Activated CD8-positive, alpha-beta memory T cell treated with anti-CD3 and anti-CD28 coated beads, Interleukin-2, amount 10 ng/mL, durations not matched to agents 7 days and 5 days (primary cell): ENCODE data around the gene SELENOK. TPM values are rescaled to one million over a fixed set of nuclear protein-coding genes. Genes with fewer than 3 reads are reported as not detected.

Experiments
- ATAC-seq: fragments of 150-1000 bp; cut with Tn5 transposase; one replicate; pipeline ENCODE4 v1.10.0; 2021; ENCODE audit warnings: moderate library complexity
- CTCF ChIA-PET: fragments of 350-600 bp; sonication (Branson Sonifier 250); formaldehyde crosslinking; loops from one replicate; lab custom pipeline; 2021; ENCODE audit warnings: antibody characterized with exemption; lab: Charles Lee
- DNase-seq: peaks from one replicate; pipeline ENCODE4 v3.0.0-alpha.2; 2020
- H3K27ac Mint-ChIP-seq: one replicate; pipeline ENCODE4 v1.8.0; 2021; ENCODE audit warnings: mild to moderate bottlenecking, mixed read lengths
- H3K27me3 Mint-ChIP-seq: one replicate; pipeline ENCODE4 v1.8.0; 2021; ENCODE audit warnings: mixed read lengths
- H3K36me3 Mint-ChIP-seq: one replicate; pipeline ENCODE4 v1.8.0; 2021; ENCODE audit warnings: mild to moderate bottlenecking, mixed read lengths
- H3K4me1 Mint-ChIP-seq: one replicate; pipeline ENCODE4 v1.8.0; 2021; ENCODE audit warnings: mixed read lengths
- H3K4me3 Mint-ChIP-seq: one replicate; pipeline ENCODE4 v1.8.0; 2021; ENCODE audit warnings: mild to moderate bottlenecking, moderate library complexity, mixed read lengths
- H3K9me3 Mint-ChIP-seq: one replicate; pipeline ENCODE4 v1.8.0; 2022; ENCODE audit warnings: low read depth, mixed read lengths
- total RNA-seq, 2 experiments: library from RNA; stranded (reverse); gene quantifications; one replicate each; pipeline ENCODE4 v1.2.3, GENCODE V29; 2021

SELENOK gene
- total RNA-seq, 2 experiments from 2014 or later: 56.5 to 60.0 TPM

- Mint-ChIP-seq H3K27me3 (no peaks in the 10 kb centered on the region), H3K4me3 (no peak overlapping the region), H3K9me3 (no peaks in the 10 kb centered on the region), H3K27ac (no peak overlapping the region), H3K36me3 (peaks cover 35% of the 10 kb centered on the region), H3K4me1 (no peaks in the 10 kb centered on the region)
- ATAC-seq (no peak), DNase-seq (no peak)
- CTCF ChIA-PET: no interaction called here
These were observed 25.7 kb downstream of the SELENOK start for GRCh38 chr3:53865732-53866499.

GRCh38 chr3:53863145-53863544 is 28.5 kb downstream of the SELENOK start:
- DNase-seq (no peak), ATAC-seq (no peak)
- Mint-ChIP-seq H3K36me3 (peaks cover 35% of the 10 kb centered on the region), H3K27ac (no peak overlapping the region), H3K9me3 (no peaks in the 10 kb centered on the region), H3K4me3 (no peak overlapping the region), H3K27me3 (no peaks in the 10 kb centered on the region), H3K4me1 (no peaks in the 10 kb centered on the region)
- CTCF ChIA-PET: interaction anchor here (1.1 kb wide), 1 partner anchor 185 kb away, joined by 3 read pairs; no protein-coding TSS in a partner anchor

- Mint-ChIP-seq H3K4me1 (peaks cover 2% of the 10 kb centered on the region), H3K4me3 (no peak overlapping the region), H3K9me3 (no peaks in the 10 kb centered on the region), H3K36me3 (peaks cover 35% of the 10 kb centered on the region), H3K27ac (no peak overlapping the region), H3K27me3 (no peaks in the 10 kb centered on the region)
- ATAC-seq (no peak), DNase-seq (no peak)
- CTCF ChIA-PET: no interaction called here
These were observed 29.4 kb downstream of the SELENOK start for GRCh38 chr3:53862241-53862640.

DNA sequence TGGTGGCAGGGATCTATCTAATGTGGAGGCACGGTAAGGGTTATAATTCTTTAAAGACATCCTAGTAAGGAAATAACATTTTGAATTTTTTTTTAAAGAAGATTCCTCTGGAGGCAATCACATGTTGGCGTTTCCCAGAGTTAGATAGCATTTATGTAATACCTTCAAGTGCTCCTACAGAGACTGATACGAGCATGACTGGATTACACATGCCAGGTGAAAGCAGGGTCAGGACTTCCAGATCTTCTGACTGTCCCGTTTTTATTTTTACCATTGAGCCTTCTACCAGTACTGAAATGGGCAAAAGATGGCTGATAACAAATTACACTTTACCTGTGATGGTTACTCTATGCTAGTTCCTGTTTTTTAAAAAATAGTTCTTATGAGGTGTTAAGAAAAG is 31.5 kb downstream of the SELENOK start:
- H3K27me3 Mint-ChIP-seq: peaks cover 2% of the 10 kb centered on the region
- H3K36me3 Mint-ChIP-seq: peaks cover 32% of the 10 kb centered on the region
- CTCF ChIA-PET: no interaction called here
- DNase-seq (no peak), ATAC-seq (no peak)
- no peaks in the 10 kb centered on the region for H3K9me3 Mint-ChIP-seq
- peaks cover 7% of the 10 kb centered on the region for H3K4me1 Mint-ChIP-seq
- H3K27ac Mint-ChIP-seq: no peak overlapping the region
- no peak overlapping the region for H3K4me3 Mint-ChIP-seq

GRCh38 chr3:53859178-53859577 is 32.5 kb downstream of the SELENOK start:
- H3K9me3 Mint-ChIP-seq: no peaks in the 10 kb centered on the region
- no peak for DNase-seq
- H3K27ac Mint-ChIP-seq: no peak overlapping the region
- H3K36me3 Mint-ChIP-seq: peaks cover 25% of the 10 kb centered on the region
- H3K4me3 Mint-ChIP-seq: no peak overlapping the region
- H3K4me1 Mint-ChIP-seq: peaks cover 7% of the 10 kb centered on the region
- no peak for ATAC-seq
- CTCF ChIA-PET: no interaction called here
- peaks cover 3% of the 10 kb centered on the region for H3K27me3 Mint-ChIP-seq

- ATAC-seq: no peak
- peaks cover 21% of the 10 kb centered on the region for H3K36me3 Mint-ChIP-seq
- no peak for DNase-seq
- peaks cover 7% of the 10 kb centered on the region for H3K4me1 Mint-ChIP-seq
- no peak overlapping the region for H3K4me3 Mint-ChIP-seq
- H3K9me3 Mint-ChIP-seq: no peaks in the 10 kb centered on the region
- no peak overlapping the region for H3K27ac Mint-ChIP-seq
- H3K27me3 Mint-ChIP-seq: peaks cover 5% of the 10 kb centered on the region
- CTCF ChIA-PET: interaction anchor here (0.8 to 1.4 kb wide), 2 partner anchors 89 to 148 kb away, joined by 3 read pairs; no protein-coding TSS in a partner anchor
These were observed 33.4 kb downstream of the SELENOK start for GRCh38 chr3:53858096-53858741.

DNA sequence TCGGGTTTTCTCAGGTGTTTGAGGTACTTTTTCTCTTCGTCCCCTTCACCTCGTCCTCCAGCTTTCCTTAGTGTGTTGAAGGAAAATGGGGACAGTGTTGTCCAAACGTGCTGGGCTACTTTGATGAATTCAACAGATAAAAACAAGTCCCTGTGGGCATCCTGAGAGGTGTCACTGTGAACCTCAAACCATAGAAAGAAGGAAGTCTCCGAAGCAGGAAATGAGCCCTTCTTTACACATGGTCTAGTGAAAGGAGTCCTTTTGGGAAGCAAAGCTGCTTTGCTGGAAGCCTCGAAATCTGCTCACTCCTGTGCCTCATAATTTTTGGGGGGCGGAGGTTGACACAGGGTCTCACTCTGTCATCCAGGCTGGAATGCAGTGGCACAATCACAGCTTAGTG is 34.7 kb downstream of the SELENOK start:
- Mint-ChIP-seq H3K36me3 (peaks cover 14% of the 10 kb centered on the region), H3K9me3 (no peaks in the 10 kb centered on the region), H3K27ac (no peak overlapping the region), H3K4me3 (no peak overlapping the region), H3K27me3 (peaks cover 5% of the 10 kb centered on the region), H3K4me1 (peaks cover 7% of the 10 kb centered on the region)
- ATAC-seq (no peak), DNase-seq (no peak)
- CTCF ChIA-PET: interaction anchor here (1.4 kb wide), 1 partner anchor 90 kb away, joined by 3 read pairs; no protein-coding TSS in a partner anchor

DNA sequence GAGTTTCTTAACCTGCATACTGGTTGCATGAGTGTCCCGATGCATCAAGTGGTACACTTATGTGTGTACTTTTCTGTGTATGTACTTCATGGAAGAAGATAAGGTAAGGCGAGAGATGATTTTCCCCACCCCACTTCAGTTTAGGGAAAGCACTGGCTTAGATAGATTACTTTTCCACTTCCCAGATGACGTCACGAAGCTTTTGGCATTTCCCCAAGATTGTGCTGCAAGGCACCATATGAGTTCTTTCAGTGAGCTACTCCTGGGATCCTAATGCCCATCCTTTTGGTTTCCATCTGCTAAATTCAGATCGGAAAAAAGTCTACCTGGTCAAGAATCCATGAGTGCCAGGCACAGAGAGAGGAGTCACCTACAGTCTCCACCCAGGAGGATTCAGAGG is 40.8 kb downstream of the SELENOK start:
- DNase-seq (peak; percentile 11), ATAC-seq (no peak)
- Mint-ChIP-seq H3K27ac (no peak overlapping the region), H3K27me3 (peaks cover 35% of the 10 kb centered on the region), H3K4me1 (no peaks in the 10 kb centered on the region), H3K4me3 (no peak overlapping the region), H3K36me3 (no peaks in the 10 kb centered on the region), H3K9me3 (no peaks in the 10 kb centered on the region)
- CTCF ChIA-PET: no interaction called here

- ATAC-seq: no peak
- peak; percentile 16 for DNase-seq
- Mint-ChIP-seq H3K4me3 (no peak overlapping the region), H3K4me1 (peaks cover 3% of the 10 kb centered on the region), H3K27ac (no peak overlapping the region), H3K9me3 (no peaks in the 10 kb centered on the region), H3K27me3 (peaks cover 42% of the 10 kb centered on the region), H3K36me3 (no peaks in the 10 kb centered on the region)
- CTCF ChIA-PET: no interaction called here
These were observed 41.7 kb downstream of the SELENOK start for GRCh38 chr3:53849916-53850315.

DNA sequence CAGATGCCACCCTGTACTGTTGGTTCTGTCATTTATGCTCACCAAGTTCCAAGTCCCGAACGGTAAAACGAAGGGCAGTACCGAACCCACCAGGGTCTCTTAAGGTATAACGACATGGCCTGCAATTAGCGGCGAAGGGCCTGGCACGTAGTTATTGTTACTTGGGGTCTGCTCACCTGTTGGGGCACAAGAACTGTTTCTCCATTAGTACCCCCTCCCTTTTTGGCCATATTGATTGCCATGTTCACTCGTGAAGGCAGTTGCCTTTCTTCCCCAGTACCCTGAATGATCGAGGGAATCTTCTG is 44.9 kb downstream of the SELENOK start:
- H3K36me3 Mint-ChIP-seq: no peaks in the 10 kb centered on the region
- peaks cover 6% of the 10 kb centered on the region for H3K4me1 Mint-ChIP-seq
- no peaks in the 10 kb centered on the region for H3K9me3 Mint-ChIP-seq
- H3K27ac Mint-ChIP-seq: no peak overlapping the region
- peaks cover 65% of the 10 kb centered on the region for H3K27me3 Mint-ChIP-seq
- DNase-seq (no peak), ATAC-seq (no peak)
- H3K4me3 Mint-ChIP-seq: peak overlapping the region; percentile 29
- CTCF ChIA-PET: no interaction called here

DNA sequence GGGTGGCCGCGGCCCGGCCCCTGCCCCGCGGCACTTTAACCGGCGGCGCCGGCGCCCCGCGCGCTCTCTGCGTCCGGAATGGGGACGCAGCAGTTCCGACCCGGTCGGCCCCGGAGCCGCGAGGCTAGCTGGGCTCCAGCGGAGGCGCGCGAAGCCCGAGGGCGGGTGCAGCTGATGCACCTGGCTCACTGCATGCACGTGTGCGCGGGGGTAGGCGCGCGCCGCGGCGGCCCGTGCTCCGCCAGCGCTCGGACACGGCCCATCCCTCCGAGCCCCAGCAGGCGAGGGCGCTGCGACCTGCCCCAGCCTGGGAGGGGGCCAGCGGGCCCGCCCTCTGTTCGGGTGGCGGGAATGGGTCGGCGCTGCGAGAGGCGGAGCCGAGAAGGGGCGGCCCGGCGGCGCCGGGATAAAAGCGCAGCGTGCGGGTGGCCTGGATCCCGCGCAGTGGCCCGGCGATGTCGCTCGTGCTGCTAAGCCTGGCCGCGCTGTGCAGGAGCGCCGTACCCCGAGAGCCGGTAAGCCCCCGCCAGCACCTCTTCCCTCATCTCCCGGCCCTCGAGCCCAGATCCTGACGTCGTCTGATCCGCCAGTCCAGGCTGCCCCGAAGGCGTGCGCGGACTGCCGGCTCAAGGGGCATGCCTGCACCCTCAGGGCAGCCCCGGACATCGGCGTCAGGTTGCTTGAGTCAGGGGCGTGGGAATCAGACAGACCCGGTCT is 45.4 kb downstream of the SELENOK start, which contains the start of the genes CHDH and IL17RB:
Gene CHDH (minus strand): TSS at position 286 of the 717 bp plus-strand sequence. CDS start 22,411 bp downstream, outside the sequence.
Gene IL17RB (plus strand): TSS at position 435 of the 717 bp plus-strand sequence. CDS start 21 bp downstream, at position 456.
- CTCF ChIA-PET: interaction anchor here (1.0 kb wide), 1 partner anchor 117 kb away, joined by 3 read pairs; no protein-coding TSS in a partner anchor
- no peaks in the 10 kb centered on the region for H3K9me3 Mint-ChIP-seq
- no peak for DNase-seq

DNA sequence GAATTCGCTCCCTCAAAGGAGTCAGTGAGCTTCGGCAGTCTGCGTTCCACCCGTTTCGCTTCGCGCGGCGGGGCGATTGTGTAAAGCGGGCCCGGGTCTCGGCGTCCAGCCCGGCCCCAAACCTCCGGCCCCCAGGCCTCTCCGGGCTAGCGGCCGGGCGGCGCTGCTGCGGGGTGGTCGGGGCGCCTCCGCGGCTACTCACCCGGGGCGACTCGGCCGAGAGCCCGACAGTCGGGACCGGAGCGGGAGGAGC is 45.9 kb downstream of the SELENOK start:
- CTCF ChIA-PET: interaction anchor here (1.0 kb wide), 2 partner anchors 89 to 117 kb away, joined by 3 to 4 read pairs; no protein-coding TSS in a partner anchor
- peak overlapping the region; percentile 40 for H3K4me3 Mint-ChIP-seq
- DNase-seq (no peak), ATAC-seq (no peak)
- H3K9me3 Mint-ChIP-seq: no peaks in the 10 kb centered on the region
- H3K4me1 Mint-ChIP-seq: peaks cover 6% of the 10 kb centered on the region
- H3K36me3 Mint-ChIP-seq: no peaks in the 10 kb centered on the region
- peaks cover 63% of the 10 kb centered on the region for H3K27me3 Mint-ChIP-seq
- H3K27ac Mint-ChIP-seq: no peak overlapping the region

More for the DNA sequence above, 45.4 kb downstream of the SELENOK start, which contains the start of the genes CHDH and IL17RB:
- no peaks in the 10 kb centered on the region for H3K36me3 Mint-ChIP-seq
- peaks cover 64% of the 10 kb centered on the region for H3K27me3 Mint-ChIP-seq
- peak; percentile 56 for ATAC-seq
- no peak within 1 kb of the TSS for H3K27ac Mint-ChIP-seq
- peaks cover 6% of the 10 kb centered on the region for H3K4me1 Mint-ChIP-seq
- H3K4me3 Mint-ChIP-seq: peak within 1 kb of the TSS; percentile 40

DNA sequence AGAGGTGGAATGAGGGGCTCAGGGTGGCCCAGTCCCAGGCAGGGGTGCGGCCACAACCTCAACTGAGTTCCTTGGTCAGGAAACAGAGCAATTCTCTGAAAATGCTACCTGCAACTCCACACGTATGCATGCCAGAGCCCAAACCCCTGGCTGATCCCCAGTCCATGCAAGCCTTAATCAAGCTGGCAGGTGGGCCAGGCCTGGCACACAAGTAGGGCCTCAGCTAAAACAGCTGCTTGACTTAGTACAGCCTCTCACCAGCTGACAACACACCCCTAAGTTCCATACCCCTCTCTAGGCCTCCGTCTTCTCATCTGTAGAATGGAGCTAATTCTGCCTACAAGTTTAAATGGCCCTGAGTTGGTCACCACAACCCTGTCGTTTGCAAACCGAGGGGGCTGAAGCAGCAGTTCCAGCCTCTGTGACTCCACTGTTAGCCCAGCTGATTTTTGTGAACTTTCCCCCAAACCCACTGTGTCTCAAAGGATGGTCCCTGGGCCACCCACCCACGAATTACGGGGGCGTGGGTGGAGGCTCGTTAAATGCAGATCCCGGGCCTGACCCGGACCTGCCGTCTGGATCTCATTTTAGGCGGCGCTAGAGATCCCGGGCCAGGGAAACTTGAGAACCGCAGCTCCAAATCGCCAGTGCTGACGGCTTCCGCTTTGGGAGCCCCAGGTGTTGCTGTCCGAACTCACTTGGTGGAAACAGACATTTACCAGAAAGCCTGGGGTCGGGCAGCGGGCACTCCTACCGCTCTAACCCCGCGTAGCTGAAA is 46.4 kb downstream of the SELENOK start:
- Mint-ChIP-seq H3K4me3 (peak overlapping the region; percentile 40), H3K27me3 (peaks cover 63% of the 10 kb centered on the region), H3K36me3 (no peaks in the 10 kb centered on the region), H3K9me3 (no peaks in the 10 kb centered on the region), H3K4me1 (peaks cover 6% of the 10 kb centered on the region), H3K27ac (no peak overlapping the region)
- DNase-seq: no peak
- CTCF ChIA-PET: interaction anchor here (1.0 to 1.4 kb wide), 3 partner anchors 11 to 116 kb away, joined by 3 to 4 read pairs (median 3); no protein-coding TSS in a partner anchor
- ATAC-seq: no peak
